ENCODE data around the gene CDH13.
"Not testable (repeated sequence)": the region's sequence is repeated elsewhere in the genome, so short reads cannot be mapped to it uniquely, and the experiment has no call there.

Gene CDH13

DNA sequence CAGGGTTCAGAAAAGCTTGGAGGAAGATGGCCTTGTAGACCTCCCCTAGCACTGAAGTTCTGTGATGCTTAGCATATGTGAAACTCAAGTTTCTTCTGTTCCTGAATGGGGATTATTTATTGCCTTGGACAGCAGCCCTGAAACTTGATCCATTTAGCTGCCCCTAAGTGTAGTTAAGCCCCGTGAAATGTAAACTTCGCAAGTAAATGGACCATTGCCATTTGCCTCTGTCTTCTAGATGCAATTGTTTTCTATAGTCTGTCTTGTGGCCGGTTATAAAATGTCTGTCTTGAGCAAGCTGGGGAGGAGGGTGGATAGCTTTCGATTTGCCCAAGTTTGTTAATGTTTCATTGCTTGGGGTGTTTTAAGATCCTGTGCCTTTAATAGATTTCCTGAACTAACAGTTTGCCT is 261.8 kb downstream of the CDH13 start:
- DNase-seq (ENCODE audit: low read depth) = no peak

DNA sequence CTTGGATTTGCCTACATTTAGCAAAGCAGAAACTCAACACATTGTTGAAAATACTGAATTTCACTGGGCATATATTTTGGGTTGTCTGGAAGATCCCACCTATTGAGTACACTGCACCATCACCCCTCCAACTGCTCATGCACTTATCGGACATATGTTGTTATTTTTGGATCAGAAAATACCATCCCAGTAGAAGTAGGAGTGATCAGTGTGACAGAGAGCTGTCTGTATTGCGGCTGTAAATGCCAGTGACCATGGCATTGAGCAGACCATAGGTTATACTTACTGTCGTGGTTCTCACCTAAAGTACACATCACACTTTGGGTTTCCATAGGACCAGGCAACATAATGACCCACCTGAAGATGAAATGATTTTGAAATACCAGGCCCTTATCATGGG is 264.7 kb downstream of the CDH13 start:
- DNase-seq (ENCODE audit: low read depth) = no peak

DNA sequence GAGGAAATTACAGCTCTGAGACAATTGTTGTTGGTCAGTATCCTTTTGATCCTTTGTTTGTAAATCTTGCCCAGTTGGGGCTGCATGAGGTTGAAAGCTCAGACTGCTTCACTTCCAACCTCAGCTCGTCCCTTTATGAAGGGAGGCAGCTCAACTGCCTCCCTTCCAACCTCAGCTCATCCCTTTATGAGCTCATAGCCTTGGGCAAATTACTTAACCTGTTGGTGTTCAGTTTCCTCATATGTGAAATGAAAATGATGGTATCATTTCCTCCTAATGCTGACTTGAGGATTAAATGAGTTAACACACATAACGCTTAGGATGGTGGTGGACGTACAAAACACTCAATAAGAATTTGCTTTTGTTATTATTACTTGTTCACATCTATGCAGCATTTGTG is 265.1 kb downstream of the CDH13 start:
- DNase-seq (ENCODE audit: low read depth) = no peak

DNA sequence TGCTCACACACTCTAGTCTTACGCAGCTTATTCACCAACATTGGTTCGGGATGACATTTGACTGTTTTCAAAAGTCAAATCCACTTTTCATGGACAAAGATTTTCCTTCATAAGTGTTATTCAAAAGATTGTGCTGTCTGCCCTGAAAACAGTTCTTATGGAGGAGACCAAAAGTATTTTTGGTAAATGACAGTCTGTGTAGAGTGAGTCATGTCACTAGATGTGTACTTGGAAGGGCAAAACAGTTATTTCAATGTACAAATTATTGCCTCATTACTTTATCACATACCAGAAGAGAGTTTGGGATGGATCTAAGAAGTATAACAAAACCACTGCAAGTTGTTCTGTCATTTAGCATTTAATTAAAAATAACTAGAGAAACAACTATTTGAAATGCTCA is 265.6 kb downstream of the CDH13 start:
- DNase-seq (ENCODE audit: low read depth) = no peak

DNA sequence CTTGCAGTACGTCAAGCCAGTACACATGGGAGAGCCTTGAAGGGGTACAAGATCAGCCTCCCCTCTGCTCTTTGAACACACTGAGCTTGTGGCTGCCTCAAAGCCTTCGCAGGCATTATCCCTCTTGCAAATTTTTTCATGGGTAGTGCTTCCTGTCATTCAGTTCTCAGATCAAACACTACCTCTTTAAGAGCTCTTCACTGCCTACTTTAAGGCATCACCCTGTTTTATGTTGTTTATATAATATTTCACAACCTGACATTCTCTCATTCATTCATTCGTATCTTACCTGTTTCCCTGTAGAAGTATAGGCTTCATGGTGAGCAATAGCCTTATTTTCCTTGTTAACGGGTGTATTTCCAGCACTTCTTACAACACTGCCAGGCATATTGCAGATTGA is 269.1 kb downstream of the CDH13 start:
- DNase-seq (ENCODE audit: low read depth) = no peak

DNA sequence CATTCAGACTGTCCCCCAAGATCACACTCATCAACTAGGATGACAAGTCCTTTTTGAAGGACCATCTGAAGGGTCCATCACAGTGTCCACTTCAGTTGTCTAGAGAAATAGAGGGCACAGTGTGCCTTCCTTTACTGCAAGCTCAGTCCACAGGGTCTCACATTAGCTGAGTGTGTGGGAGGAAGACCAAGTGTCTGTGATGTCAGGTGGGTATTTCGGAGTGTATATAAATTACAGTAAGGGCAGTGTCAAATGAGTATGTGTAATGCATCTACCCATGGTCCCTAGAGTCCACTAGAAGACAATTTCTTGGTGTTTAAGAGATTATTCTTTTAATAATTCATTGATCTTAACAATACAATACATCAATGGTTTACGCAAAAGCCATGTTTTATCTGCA is 272.2 kb downstream of the CDH13 start:
- no peak for DNase-seq (ENCODE audit: low read depth)

DNA sequence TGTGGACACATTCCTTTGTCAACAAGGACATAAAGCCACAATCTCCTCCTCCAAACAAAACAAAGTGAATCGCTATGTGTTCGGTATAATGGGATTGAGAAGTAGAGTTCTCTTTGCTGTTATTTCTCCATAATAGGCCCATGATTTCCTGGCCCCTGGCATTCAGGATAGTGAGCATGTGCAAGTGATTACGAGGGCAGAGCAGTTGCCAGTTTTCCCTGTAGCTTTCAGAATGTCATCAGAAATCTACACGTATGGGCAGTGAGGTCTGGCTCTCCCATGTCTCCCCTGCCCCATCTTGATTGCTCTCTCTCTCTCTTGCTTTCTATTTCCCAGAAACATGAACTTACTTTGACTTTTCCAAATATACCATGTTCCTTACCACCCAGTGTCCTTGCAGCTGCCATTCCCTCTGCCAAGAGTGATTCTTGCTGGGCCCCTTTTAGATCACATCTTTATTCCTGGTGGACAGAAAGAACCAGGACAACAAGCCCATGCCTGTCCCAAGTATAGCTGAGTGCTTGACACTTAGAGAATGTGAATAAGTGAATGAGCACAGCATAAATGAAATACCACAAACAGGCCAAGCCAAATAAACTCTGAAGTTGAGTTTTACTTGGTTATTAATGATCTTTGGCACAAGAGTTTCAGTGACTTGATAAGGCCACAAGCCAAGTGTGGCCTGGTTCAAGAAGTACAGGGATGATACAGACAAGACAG is 273.1 kb downstream of the CDH13 start:
- no peak for DNase-seq (ENCODE audit: low read depth)

DNA sequence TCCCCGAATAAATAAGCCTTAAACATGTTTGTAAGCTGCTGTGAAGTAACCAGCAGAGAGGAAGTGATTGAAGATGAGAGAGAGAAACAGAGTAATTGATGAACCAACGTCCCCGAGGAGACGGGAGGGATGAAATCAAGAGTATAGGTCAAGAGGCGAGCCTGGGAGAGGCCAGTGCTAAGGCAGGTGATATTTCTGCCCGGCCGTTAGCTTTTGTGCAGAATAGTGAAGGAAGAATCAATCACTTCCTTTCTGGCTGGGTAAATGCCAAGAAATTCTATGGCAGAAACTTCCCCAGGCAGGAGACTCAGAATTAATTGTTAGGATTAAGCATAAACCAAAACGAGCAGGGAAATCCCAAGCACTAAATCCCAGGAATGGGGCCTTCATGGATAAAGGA is 273.8 kb downstream of the CDH13 start:
- DNase-seq (ENCODE audit: low read depth) = no peak

DNA sequence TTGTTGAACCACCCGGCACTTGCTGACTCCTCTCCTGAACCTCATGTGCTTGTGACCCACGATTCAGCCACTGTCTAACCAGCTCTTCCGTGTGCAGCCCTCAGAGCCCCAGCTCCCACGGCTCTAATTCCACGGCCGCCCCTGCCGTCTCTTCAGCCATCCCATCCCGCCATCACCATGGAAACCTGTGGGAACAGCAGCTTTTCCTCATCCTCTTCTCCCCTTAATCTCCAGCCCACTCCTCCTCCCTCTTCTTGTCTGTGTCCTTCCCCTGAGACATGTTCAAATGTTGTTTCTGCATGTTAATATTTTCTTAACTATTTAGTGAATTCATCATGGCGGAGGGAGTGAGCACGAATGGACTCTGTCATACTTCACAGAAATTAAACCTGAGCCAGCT is 285.2 kb downstream of the CDH13 start:
- no peak for DNase-seq (ENCODE audit: low read depth)

DNA sequence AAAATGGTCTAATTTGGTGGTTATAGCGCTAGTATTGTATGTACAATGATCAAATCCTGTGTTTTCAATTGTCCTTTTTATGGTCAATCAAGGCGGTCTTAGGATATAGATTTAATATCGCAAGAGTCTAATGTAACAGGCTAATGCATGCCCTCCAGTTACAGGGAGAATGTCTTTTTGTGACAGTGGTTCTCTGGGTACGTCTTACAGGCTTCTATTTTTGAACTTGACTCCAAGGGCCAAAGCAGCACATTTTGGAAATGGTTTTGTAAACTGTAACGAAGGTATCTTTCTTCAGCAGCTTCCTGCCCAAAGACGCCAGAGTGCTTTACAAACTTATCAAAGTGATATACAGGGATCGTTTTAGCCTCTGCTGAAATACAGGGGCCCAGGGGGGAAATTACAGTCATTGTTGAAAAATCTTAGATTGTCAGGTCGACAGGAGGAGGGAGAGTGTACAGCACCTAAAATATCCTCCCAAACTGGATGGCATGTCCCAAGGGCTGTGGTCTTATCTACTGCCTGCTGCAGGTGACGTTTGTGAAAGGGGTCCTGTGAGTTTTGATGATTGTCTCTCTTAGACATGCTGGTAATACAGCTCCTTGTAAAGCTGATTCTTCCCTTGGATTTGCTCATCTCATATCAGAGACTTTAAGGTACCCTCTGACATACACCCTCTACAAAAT is 288.5 kb downstream of the CDH13 start:
- DNase-seq (ENCODE audit: low read depth) = no peak

DNA sequence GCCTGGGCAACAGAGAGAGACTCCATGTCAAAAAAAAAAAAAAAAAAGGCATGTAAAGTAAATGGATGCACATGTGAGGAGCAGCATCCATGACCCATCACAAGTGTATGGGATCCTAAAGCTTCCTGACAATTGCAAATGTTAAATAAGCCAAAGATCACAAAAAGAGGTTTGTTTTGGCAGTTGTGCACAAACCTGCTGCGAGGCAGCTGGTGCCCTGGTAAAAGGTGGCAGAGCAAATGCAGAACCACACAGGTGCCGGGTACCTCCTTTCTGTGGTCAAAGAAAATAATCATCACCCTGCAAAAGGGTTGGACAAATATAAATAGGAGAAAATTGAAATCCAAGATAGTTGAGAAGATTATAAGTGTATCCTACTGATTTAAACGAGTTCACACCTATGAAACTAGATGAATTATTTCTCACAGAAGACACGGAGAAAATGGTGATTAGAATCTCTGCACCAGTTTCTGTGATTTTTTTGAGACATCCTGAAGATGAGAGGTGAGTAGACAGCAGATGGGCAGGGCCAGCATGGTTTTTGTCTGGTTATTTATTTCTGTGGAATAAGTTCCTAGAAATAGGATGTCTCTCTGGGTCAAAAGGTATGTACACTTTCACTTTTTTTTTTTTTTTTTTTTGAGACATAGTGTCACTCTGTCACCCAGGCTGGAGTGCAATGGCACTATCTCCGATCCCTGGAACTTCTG is 291.3 kb downstream of the CDH13 start:
- no peak for DNase-seq (ENCODE audit: low read depth)

DNA sequence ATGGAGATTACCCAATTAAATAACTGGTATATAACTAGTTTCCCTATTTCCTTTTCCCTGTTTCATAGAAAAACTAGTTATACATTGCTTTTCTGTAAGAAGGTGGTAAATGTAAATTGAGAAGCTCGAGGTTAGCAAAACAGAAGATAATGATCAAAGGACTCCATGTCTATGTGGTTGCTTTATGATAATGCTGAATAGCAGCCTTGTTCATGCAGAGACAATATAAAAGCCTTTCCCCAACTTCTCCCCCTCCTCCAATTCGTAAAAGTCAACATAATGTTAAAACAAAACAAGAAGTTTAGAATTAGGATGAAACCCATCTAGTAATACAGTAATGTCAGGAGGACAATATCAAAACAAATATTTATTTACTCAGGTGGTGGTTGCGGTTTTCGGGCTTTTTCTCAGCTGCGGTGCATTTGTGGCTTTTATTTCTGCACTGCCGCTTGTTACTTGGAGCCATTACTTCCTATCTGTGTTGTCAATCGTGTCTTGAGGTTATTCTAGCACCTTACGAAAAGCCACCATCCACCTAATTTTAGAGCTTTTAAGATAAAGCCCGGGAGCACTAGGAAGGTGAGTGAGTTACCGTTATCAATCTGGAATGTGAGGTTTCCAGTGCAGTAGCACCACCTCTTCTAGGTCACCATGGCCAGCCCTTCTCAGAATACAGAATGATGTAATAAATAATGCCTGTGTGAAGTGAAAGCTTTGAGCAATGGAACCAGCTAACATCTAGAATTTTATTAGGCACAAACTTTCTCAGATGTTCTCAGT is 297.5 kb downstream of the CDH13 start:
- DNase-seq (ENCODE audit: low read depth) = no peak

DNA sequence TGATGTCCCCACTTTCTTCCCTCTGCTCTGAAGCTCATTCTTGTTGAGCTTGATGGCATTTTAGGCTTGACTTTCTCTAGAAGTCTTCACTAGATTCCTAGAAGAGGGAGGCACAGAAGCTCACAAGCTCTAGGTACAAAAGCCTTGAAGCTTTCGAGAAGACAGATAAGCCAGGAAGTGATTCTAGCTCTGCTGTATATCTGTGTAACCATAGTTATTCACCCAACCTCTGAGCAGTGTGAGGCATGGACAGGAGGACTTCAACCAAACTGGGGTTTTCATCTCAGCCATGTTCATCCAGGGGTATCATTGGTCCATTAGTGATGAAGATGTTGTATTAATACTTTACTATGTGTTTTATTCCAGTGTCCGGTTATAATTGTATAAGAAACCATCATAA is 299.7 kb downstream of the CDH13 start:
- DNase-seq (ENCODE audit: low read depth) = no peak

DNA sequence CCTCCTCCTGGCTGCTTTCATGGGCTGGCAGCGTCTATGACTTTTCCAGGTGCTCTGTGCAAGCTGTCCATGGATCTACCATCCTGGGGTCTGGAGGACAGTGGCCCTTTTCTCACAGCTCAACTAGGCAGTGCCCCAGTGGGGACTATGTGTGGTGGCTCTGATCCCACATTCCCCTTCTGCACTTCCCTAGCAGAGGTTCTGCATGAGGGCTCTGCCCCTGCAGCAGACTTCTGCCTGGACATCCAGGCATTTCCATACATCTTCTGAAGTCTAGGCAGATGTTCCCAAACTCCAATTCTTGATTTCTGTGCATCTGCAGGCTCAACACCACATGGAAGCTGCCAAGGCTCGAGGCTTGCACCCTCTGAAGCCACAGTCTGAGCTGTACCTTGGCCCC is 307.2 kb downstream of the CDH13 start:
- not testable (repeated sequence) for DNase-seq (ENCODE audit: low read depth)

DNA sequence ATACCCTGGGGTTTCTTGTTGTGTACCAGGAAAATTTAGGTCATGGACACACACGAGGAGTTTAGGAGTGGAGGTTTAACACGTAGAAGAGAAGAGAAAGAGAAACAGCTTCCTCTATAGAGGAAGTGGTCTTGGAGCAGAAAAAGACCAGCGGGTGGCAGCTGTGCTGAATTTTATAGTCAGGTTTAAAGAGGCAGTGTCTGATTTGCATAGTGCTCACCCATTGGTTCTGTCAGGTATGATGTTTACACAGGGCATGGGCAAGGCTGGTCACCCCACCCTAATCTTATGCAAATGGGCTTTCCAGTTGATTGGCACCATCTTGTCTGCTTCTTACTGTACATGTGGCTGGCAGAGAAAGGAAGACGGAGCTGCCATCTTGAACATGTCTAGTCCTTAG is 309.0 kb downstream of the CDH13 start:
- DNase-seq (ENCODE audit: low read depth) = no peak

DNA sequence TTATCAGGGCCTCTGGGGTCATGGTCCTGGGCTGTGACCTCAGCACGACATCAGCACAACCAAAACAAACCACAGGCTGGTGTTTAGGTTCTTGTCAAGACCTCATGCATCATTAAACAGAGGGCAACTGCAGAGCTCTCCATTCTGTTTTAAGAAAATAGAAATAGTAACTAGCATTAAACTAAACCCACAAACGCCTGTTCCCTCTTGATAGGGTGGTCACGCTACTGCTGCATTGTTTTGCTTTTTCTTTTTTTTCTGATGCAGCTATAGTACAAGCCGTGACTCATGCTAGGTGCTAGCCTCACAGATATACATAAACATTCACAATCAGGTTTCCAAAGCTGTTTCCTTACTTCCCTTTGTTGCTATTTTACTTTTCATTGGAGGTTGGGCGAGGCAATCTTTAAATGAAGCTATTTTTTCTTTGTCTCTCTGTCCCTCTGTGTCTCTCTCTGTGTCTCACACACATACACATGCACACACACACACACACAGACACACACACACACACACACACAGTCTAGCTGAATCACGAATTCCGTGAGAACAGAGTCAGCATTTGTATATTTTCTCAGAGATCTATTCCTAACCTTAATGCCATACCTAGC is 310.3 kb downstream of the CDH13 start:
- no peak for DNase-seq (ENCODE audit: low read depth)

DNA sequence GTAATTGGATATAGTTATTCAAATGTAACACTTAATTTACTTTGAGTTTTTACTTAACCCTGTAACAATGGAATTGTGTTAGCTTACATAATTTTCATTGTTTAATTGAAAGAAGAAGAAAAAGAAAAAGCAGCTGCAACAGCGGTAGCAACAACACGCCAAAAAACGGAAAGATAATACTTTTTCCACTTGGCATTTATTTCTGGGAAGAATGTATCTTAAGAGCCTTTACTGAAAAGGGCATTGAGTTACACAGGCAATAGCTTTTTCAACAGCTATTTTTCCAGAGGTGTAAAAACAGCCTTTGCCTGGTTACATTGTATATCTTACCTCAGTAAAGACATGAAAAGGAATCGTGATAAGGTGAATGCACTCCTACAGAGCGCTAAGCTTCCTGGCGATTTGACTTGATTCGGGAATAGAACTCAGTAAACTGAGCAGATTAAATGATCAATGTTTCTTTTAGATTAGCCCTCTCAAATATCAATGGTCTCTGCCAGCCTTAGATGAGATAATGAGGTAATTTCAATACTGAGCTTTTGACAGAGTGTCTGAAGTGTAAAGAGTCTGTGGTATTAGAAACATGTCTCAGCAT is 311.3 kb downstream of the CDH13 start:
- DNase-seq (ENCODE audit: low read depth) = no peak

DNA sequence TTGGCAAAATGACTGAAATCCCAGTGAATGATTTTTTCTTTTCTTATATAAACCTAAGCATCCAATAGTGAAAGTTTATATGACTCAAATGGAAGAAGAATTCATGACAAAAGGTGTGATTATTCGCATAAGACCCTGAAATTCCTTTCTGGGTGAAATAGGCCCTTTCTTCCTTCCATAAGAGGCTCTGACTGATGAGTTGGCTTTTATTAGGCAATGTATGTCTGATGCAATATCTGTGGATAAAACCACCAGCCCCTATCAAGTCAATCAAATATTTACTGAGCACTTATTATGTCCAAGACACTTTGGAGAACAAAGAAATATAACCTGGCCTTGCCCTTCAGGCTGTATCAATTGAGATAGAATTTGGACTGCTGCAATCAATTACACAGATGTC is 316.6 kb downstream of the CDH13 start:
- DNase-seq (ENCODE audit: low read depth) = no peak

DNA sequence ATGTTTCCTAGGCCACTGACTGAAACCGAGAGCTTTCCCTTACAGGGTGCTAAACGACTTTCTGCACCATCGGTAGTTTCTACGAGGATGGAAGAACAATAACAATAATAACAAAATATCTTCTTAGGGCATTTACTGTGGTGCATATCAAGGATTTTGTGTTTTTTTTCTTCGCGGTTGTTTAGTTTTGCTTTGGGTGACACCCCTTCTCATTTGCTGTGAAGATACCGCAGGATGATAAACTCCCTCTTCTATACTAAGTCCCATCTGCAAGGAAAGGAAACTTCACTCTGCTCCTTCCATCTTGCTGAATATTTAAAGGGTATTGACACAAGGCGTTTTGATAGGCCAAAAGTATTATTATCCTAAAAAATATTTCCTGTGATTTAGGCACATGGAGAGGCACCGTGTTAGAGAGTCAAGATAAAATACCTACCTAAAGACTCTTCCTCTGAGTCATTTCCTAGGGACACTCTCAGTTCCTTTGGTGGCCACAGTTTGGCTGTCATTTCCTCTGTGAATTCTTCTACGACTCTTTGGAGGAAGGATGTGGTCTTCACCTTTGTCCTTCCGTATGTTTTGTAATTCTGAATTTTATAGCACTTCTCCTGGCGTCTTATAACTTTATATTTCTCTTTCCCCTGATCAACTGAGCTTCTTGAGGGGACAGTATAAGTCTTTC is 318.8 kb downstream of the CDH13 start:
- no peak for DNase-seq (ENCODE audit: low read depth)

DNA sequence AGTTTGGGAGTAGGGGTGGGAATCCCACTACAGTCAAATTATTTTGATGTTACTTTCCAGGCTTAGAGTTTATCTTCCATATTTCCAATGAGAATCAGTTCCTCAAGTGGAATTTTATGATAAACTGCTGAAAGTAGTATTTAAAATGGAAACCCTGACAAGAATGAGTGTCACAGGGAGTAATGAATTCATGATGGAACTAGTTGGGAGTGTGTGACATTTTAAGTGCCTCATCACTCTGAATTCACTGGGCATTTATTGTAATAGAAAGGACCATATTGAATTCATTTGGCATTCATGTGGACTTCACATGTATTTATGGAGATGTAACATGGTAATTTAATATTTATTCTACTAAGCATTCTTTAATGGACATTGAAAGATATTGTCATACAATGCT is 320.9 kb downstream of the CDH13 start:
- no peak for DNase-seq (ENCODE audit: low read depth)

DNA sequence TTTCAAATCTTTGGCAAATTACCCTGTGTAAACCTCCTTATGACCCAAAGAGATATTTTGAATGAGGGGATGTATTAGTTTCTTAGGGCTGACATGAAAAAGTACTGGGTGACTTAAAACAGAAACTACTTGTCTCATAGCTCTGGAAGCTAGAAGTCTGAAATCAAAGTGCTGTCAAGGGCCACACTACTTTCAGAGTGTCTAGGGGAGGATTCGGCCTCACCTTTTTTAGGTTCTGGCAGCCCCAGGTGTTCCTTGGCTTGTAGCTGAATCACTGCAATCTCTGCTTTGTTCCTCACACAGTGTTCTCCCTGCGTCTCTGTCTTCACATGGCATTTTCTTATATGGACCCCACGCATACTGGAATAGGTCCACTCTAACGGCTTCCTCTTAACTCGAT is 322.2 kb downstream of the CDH13 start:
- no peak for DNase-seq (ENCODE audit: low read depth)

Measured in stimulated activated CD4-positive, alpha-beta T cell treated with anti-CD3 and anti-CD28 coated beads, Interleukin-2, amount 100 ng/mL, for 4 hours (primary cell).